ENCODE measurements around the gene TRHDE.
"Not testable (repeated sequence)": the region's sequence is repeated elsewhere in the genome, so short reads cannot be mapped to it uniquely, and the experiment has no call there.

TRHDE gene

GRCh38 chr12:72448805-72449204 lies 176.6 kb downstream of the TRHDE start:
- no peak for DNase-seq

- no peak for DNase-seq
Observed at GRCh38 chr12:72453066-72453465, 180.9 kb downstream of the TRHDE start.

- no peak for DNase-seq
Observed at GRCh38 chr12:72453550-72453949, 181.4 kb downstream of the TRHDE start.

GRCh38 chr12:72464471-72464870 lies 192.3 kb downstream of the TRHDE start:
- DNase-seq: no peak

DNA sequence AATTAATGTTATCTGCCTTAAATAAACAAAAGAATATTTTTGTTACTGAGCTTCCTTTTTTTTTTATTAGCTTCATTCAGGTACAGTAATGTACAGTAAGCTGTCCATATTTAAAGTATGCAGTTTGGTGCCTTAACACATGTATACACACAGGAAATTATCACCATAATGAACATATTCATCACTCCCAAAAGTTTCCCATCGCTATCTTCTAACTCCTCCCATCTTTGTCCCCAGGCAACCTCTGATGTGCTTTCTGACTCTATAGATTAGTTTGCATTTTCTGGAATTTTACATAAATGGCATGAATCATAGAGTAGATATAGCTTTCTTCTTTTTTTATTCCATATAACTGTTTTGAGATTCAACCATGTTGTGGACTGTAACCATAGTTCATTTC lies 193.0 kb downstream of the TRHDE start:
- DNase-seq: no peak

DNA sequence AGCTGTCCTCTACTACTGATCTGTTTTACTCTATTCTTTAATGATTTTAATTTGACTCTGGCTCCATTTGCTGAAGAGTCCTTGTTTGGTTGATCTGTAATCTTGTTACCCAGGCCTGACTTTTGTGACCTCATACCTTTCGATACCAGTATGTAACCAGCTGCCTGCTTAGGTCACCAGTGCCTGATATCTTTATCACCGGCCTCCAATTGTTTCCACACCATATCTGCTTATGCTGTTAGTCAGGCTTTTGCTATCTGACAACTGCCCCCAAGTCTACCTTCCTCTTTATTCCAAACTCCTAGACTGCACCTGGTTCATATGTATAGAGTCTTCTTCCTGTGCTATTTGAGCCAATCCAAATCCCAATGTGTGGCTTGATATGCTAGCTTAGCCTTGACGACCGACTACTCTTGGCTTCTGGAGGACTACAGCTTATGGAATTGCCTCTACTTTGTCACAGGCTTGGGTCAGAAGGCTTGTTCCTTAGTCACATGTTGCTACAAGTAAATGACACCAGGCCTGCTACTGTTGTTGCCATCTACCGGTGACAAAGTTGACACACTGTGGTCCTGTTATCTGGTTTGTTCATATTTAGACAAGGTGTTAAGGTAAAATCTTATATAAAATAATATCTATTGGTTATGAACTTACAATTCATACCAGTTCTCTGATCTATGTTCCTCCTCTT lies 193.9 kb downstream of the TRHDE start:
- DNase-seq: no peak

- no peak for DNase-seq
Observed at GRCh38 chr12:72467985-72468384, 195.8 kb downstream of the TRHDE start.

DNA sequence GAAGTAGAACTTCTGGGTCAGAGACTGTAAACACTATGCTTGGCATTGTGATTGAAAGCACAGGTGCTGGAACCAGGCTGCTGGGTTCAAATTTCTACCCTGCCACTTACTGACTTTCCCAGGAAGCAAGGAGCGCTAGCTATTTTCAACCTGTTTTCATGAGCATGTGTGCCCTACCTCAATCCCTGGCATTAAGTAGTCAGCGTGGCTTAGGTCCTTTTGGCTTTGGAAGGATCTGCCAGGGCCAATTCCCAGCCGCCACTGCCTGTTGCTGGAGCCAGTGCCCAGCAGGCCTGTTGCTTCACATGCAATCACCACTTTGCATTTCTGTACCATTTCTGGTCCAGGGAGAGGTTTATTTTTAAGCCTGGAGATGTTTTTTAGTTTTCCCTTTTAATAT lies 196.3 kb downstream of the TRHDE start:
- DNase-seq: no peak

GRCh38 chr12:72471806-72472205 lies 199.6 kb downstream of the TRHDE start:
- no peak for DNase-seq

DNA sequence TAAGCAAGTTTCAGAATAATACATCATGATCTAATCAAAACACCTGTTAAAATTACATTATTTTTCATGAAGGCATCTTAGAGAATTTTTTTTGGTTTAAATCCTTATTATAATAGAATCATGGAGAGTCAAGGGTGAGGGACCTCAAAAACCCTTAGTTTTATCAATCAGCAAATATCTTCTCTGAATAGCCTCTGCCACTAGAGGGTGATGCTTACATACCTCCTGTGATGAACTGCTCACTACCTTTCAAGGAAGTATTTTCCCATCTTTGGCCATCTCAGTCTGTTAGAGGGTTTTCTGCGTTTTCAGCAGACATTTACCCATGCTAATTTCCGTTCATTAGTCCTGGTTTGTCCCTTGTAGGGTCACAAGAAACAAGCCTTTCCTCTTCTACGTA lies 200.2 kb downstream of the TRHDE start:
- DNase-seq: no peak

DNA sequence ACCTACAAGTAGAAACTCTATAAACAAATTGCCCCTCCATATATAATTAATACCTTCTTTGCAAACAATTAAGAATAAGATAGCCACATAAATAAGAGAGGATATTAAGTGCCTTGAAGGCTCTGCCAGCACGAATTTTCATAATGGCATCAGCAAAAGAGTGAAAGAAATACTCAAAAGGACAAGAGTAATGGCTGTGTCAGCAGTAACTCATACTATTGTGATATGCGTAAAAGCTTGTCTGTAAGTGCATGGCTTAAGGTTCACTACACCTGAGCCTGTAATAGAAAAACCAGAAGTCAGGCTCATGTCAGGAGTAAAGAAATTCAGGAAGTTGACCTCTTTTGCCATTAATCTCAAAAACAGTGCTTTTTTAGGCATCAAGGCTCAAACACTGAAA lies 204.1 kb downstream of the TRHDE start:
- DNase-seq: no peak

DNA sequence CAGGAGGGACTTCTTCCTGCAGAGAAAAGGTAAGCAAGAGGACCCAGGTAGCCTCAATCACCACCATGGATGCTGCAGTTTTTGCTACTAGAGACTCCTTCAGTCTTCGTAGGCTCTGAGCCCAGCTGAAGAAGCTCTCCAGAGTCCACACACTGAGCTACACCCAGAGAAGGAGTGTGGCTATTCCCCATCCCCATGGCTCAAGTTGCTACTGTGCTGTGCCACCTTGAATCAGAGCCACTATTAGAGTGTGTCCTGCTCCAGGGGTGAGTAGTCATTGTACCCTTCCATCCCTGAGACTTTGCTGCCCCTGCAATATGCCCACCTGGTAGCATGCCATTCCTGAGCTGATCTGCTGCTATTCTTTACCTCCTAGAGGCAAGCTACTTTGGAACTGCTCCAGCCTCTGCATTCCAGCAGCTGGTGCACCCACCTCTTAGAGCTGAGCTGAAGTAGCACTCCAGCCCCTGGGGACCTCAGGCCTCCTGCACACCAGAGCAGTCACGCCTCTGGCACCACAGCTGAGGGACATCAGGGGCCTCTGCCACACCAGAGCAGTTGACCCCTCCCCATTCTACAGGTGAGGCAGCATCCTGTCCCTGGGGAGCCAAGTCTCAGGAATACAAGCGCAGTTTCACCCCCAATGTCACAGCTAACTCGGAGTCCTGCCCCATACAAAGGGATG lies 213.0 kb downstream of the TRHDE start:
- no peak for DNase-seq

DNA sequence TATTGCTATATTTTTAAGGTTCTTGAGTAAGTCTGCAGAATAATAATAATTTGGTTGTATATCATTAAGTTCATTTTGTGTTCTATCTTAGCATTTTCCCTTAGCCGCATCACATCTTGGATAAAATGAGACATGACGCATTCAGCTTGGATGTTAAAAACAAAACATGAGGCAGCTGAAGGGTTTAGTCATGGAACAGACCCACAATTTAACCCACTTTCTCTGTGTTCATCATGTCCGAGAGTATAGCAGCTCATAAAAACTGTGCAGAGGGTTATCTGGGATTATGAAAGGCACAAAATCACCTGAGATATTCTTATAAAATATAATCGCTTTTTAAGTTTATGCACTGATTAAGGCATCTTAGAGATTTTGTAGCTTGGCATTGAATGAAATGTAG lies 219.3 kb downstream of the TRHDE start:
- DNase-seq: no peak

DNA sequence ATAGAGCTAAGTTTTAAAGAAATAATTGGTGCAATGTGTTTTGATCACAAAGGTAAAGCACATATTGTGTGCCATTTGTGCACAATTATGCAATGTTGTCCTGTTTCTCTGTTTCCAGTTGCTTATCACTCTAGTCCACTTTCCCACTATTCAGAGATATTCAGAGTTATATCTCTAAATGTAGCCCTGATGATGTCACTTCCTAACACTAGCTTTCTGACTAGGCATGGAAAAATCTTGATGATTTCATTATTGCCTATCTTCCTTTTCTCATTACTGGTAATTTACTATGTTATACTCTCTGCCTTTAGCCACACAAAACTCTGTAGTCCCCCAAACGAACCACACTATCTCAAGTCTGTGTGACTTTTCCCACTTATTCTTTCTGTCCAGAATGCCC lies 221.2 kb downstream of the TRHDE start:
- no peak for DNase-seq

GRCh38 chr12:72498354-72498753 lies 226.2 kb downstream of the TRHDE start:
- no peak for DNase-seq

GRCh38 chr12:72499244-72499643 lies 227.1 kb downstream of the TRHDE start:
- no peak for DNase-seq

DNA sequence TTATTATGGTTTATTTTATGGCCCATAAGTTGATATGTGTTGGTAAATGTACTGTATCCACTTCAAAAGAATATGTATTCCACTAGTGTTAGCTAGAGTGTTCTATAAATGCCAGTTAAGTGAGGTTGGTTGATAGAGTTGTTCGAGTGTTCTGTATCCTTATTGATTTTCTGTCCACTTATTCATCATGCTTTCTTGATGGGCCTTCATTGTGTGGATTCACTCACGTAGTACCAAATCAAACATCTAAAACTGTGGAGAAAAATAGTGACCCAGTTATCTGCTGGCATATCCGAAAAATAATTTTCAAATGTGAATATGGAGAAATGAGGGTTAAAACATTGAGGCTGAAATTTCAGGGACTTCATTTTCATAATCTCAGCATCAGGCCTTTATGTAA lies 230.4 kb downstream of the TRHDE start:
- DNase-seq: no peak

DNA sequence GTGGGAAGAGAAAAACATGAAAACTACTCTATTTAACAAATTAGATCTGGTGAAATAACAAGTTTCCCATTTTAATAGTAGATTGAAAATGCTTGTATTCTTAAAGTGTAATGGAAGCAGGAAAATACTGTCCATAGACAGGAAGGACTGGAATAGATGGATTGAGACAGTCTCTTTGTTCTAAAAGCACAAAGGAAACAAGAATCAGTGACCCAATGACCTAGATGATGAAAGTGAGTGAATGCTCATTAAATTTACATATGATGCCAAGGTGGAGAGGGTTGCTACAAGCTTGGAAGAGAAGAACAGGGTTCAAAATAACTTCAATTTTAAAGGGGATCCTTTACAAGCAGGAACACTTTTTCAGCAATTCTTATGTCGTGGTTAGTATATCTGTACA lies 233.1 kb downstream of the TRHDE start:
- DNase-seq: no peak

- no peak for DNase-seq
Observed at GRCh38 chr12:72509891-72510290, 237.7 kb downstream of the TRHDE start.

DNA sequence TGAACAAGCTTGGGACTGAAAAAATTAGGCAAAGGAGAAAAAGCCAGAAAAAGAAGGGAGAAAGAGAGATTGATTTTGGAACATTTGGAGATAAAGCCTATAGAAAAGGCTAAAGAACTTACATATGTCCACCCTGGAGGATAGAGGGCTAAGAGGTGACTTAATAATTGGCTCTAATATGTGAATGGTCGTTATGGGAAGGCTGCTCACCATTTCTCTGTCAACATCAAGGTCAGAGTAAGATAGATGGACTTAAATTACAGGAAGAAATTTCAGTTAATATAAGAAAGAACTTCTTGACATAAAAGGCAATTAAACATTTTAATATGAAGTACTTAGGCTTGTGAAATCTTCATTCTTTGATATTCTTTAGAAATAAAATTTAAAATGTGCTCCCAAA lies 238.6 kb downstream of the TRHDE start:
- DNase-seq: no peak

DNA sequence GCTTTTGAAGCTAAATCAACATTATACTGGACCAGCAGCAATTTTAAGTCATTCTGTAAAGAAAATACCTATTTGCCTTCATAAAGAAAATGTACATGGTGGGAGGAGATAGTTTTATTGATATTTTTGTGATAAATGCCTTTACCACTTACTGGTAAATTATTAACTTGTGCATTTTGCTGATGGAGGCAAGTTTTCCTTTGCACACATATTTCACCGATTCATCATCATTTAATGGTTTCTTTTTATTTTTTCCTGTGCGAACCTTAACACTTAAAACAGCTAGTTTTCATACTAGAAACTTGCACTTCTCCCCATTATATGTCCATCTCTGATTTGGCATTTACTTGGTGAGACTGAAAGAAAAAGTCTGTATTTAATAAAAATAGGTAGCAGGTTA lies 239.3 kb downstream of the TRHDE start:
- DNase-seq: no peak

DNA sequence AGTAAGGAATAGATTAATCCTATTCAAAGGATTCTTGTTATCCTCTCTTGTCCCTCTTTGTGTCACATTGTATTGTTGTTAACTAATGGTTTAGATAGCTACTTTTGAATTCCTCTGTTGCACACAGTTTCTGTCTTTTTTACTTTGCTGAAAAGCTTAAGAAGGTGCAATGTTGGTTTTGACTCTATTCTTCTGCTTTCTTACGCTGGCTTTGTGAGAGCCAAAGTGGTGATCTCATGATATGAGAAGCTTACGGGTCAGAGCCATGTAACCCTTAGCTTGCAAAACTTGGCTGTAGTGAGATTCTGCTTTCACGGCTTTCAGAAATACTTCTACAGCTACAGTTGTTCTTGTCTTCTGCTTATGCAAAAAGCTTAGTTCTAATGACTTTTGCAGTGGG lies 239.7 kb downstream of the TRHDE start:
- DNase-seq: no peak

- DNase-seq: not testable (repeated sequence)
Observed at GRCh38 chr12:72520044-72520678, 248.0 kb downstream of the TRHDE start.

GRCh38 chr12:72521326-72521725 lies 249.2 kb downstream of the TRHDE start:
- no peak for DNase-seq

Measured in CD4-positive, alpha-beta T cell treated with Interleukin-12 subunit alpha and Interleukin-12 subunit beta, for 1 hour (primary cell).